Motor neuron (in vitro differentiated cells): Measurements from ENCODE around the gene CXCR4. TPM values are rescaled to one million over a fixed set of nuclear protein-coding genes. Genes with fewer than 3 reads are reported as not detected.

Source experiments
- total RNA-seq, 8 experiments: library from RNA; unstranded; fragments of 300-600 nt; gene quantifications; 2 replicates each; pipeline versions ENCODE4 v1.2.3 to v1.2.4, GENCODE V29; 2022

CXCR4 gene
- total RNA-seq, 8 experiments from 2014 or later, result 0.36 to 112 (median 32.3) TPM

Other genes with a start within 250 kb of the CXCR4 start
- gene MCM6, start 241.7 kb downstream of the CXCR4 start, total RNA-seq, result 100 to 1,000 TPM in 1 of 8 experiments, 10 to 100 TPM in 6, 1 to 10 TPM in 1; 9.1 to 124 (median 19.0) TPM
- gene DARS1, start 132.5 kb downstream of the CXCR4 start, total RNA-seq, result 10 to 100 TPM; 55.2 to 83.2 (median 63.1) TPM